Measurements from ENCODE around the gene SREBF2. TPM values are rescaled to one million over a fixed set of nuclear protein-coding genes. Genes with fewer than 3 reads are reported as not detected.

The SREBF2 gene
- total and polyA plus RNA-seq, 2 experiments from 2014 or later: 23.6 to 26.5 TPM

DNA sequence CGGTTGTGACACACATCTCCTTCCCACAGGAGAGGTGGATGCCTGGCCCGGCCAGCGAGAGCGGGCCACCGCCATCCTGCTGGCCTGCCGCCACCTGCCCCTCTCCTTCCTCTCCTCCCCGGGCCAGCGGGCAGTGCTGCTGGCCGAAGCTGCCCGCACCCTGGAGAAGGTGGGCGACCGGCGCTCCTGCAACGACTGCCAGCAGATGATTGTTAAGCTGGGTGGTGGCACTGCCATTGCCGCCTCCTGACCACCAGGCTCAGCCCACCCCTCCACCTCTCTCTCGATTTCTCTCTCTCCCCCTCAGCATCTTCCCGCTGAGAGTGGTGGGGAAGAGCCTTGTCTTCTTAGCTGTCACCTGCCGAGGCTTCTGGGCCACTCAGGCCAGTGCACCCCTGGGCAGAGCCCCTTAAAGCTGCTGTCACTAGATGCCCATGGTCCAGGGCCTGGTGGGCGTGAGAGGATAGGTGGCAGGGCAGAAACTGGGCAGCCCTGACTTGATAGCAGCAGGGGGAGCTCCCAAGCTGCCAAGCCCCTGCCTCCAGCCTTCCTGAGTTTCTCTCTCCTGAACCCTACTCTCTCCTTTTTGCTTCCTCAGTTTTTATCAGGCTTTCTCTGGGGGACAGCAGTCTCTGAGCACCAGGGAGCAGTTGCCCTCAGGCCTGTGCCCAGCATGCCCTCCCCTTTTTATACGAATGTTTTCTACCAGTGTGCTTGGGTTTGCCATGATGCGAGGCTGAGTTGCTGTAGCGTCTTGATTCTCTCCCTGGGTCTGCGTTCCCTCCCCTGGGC lies 72.7 kb downstream of the SREBF2 start:
- WGBS, 2 experiments (ENCODE audit: low coverage in 1 of 2, low lambda C conversion rate in 2 of 2, missing lambda C conversion rate in 2 of 2): 94 to 96% methylated on average over 23 of the region's 23 CpGs
- Histone ChIP-seq H3K79me2 (ENCODE audit: insufficient read depth) (no peaks in the 10 kb centered on the region), H4K20me1 (ENCODE audit: insufficient read depth) (no peaks in the 10 kb centered on the region)

DNA sequence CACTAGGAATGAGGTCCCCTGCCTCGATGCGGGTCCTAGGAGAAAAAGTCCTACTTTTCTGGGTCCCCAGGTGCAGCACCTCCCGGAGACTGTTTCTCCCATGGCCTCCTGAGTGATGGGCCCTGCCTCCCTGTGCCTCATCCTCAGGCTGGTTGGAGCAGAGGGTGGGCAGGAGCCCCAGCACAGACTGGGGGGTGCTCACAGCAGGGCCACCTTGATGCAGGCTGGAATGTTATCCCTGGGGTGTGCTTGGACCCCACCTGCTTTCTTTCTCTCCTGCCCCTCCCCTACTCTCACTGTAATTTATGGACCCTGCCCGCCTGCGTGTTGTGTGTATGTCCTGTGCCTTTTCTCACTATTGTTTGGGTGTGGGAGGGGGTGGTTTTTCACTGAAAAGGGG lies 73.9 kb downstream of the SREBF2 start:
- Histone ChIP-seq H3F3A (ENCODE audit: insufficient read depth) (no peaks in the 10 kb centered on the region), H3K4me1 (ENCODE audit: insufficient read depth) (peaks cover 5% of the 10 kb centered on the region), H3K27me3 (replicated peaks; ENCODE audit: insufficient read depth) (peaks cover 16% of the 10 kb centered on the region), H3K79me2 (ENCODE audit: insufficient read depth) (no peaks in the 10 kb centered on the region), H3K9me3 (ENCODE audit: low read depth) (no peaks in the 10 kb centered on the region), H3K9me2 (ENCODE audit: insufficient read depth) (no peaks in the 10 kb centered on the region), H3K36me3 (ENCODE audit: low read depth) (no peaks in the 10 kb centered on the region), H3K4me2 (ENCODE audit: unreplicated experiment) (no peak overlapping the region), H3K27ac (no peak overlapping the region), H4K20me1 (ENCODE audit: insufficient read depth) (no peaks in the 10 kb centered on the region), H2AFZ (no peak overlapping the region), H3K9ac (no peak overlapping the region), H3K4me3 (no peak overlapping the region)
- in situ Hi-C loops (cut with MboI): no loop called here
- 98 to 99% methylated on average over 5 of the region's 5 CpGs for WGBS, 2 experiments (ENCODE audit: low coverage in 1 of 2, low lambda C conversion rate in 2 of 2, missing lambda C conversion rate in 2 of 2)
- TF ChIP-seq EZH2 (IDR thresholded peaks at IDR 0.05; ENCODE audit: insufficient read depth, poor library complexity, severe bottlenecking) (no peak), EZH2phosphoT487 (IDR thresholded peaks at IDR 0.05; ENCODE audit: insufficient read depth, low read depth) (no peak)
- DNase-seq: no peak

More for the DNA sequence above, 72.7 kb downstream of the SREBF2 start:
- H3K4me3 ChIP-seq: no peak overlapping the region
- no peak for TF ChIP-seq EZH2 (IDR thresholded peaks at IDR 0.05; ENCODE audit: insufficient read depth, poor library complexity, severe bottlenecking)
- TF ChIP-seq EZH2phosphoT487 (IDR thresholded peaks at IDR 0.05; ENCODE audit: insufficient read depth, low read depth): no peak
- no peak for DNase-seq
- no peaks in the 10 kb centered on the region for H3K4me1 ChIP-seq (ENCODE audit: insufficient read depth)
- no peaks in the 10 kb centered on the region for H3K9me3 ChIP-seq (ENCODE audit: low read depth)
- in situ Hi-C loops (cut with MboI): no loop called here
- H3F3A ChIP-seq (ENCODE audit: insufficient read depth): no peaks in the 10 kb centered on the region
- H2AFZ ChIP-seq: no peak overlapping the region
- H3K4me2 ChIP-seq (ENCODE audit: unreplicated experiment): no peak overlapping the region
- H3K9ac ChIP-seq: no peak overlapping the region
- H3K9me2 ChIP-seq (ENCODE audit: insufficient read depth): no peaks in the 10 kb centered on the region
- no peaks in the 10 kb centered on the region for H3K36me3 ChIP-seq (ENCODE audit: low read depth)
- no peak overlapping the region for H3K27ac ChIP-seq
- peaks cover 4% of the 10 kb centered on the region for H3K27me3 ChIP-seq (replicated peaks; ENCODE audit: insufficient read depth)

DNA sequence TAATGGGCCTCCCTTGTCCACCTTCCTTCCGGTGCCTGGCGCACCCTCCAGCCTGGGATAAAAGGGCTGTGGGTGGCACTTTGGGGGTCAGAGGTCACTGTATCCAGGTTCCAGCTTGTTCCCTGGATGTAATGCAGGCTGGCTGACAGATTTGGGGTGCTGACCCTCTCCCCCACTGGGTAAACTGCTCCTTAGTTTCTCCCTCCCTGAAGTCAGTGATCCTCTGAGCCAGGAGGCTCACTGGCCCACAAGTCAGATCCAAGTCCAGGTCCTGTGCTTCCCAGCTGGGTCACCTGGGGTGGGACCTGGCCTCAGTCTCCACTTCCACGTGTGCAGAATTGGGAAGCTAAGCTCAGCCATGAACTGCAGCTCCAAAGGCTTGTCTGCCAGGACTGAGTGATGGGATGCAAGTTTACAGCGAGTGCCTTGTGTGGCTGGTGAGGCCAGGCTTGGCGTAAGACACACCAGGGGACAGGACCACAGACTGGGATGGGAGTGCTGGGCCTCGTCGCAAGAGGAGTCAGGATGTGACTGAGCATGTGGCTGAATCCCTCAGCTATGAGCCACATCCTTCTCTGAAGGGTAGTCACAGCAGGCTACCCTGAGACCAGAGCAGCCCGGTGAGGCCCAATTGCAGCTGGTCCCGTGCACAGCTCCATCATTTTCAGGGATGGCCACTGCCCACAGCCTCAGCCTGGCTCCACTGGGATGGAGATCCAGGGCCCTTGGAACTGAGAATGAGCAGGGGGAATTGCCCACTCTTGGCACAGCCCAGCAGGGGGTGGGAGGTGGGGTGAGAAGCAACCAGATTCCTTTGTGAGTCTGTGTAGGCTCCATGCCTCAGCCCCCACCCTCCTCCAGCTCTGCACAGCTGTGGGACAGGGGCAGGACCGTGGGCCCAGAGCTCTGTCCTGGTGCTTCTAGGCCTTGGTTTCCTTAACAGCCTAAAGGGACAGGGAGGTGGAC lies 74.8 kb downstream of the SREBF2 start:
- TF ChIP-seq EZH2 (IDR thresholded peaks at IDR 0.05; ENCODE audit: insufficient read depth, poor library complexity, severe bottlenecking) (no peak), EZH2phosphoT487 (IDR thresholded peaks at IDR 0.05; ENCODE audit: insufficient read depth, low read depth) (no peak)
- Histone ChIP-seq H3K9me2 (ENCODE audit: insufficient read depth) (no peaks in the 10 kb centered on the region), H3K4me1 (ENCODE audit: insufficient read depth) (peaks cover 5% of the 10 kb centered on the region), H2AFZ (no peak overlapping the region), H3K9ac (no peak overlapping the region), H3K79me2 (ENCODE audit: insufficient read depth) (no peaks in the 10 kb centered on the region), H3F3A (ENCODE audit: insufficient read depth) (no peaks in the 10 kb centered on the region), H3K9me3 (ENCODE audit: low read depth) (no peaks in the 10 kb centered on the region), H3K4me2 (ENCODE audit: unreplicated experiment) (no peak overlapping the region), H3K36me3 (ENCODE audit: low read depth) (no peaks in the 10 kb centered on the region), H3K27ac (no peak overlapping the region), H4K20me1 (ENCODE audit: insufficient read depth) (no peaks in the 10 kb centered on the region), H3K4me3 (no peak overlapping the region), H3K27me3 (replicated peaks; ENCODE audit: insufficient read depth) (peaks cover 25% of the 10 kb centered on the region)
- DNase-seq: peak; percentile 33
- in situ Hi-C loops (cut with MboI): no loop called here
- WGBS, 2 experiments (ENCODE audit: low coverage in 1 of 2, low lambda C conversion rate in 2 of 2, missing lambda C conversion rate in 2 of 2): 64 to 70% methylated on average over 10 of the region's 10 CpGs

DNA sequence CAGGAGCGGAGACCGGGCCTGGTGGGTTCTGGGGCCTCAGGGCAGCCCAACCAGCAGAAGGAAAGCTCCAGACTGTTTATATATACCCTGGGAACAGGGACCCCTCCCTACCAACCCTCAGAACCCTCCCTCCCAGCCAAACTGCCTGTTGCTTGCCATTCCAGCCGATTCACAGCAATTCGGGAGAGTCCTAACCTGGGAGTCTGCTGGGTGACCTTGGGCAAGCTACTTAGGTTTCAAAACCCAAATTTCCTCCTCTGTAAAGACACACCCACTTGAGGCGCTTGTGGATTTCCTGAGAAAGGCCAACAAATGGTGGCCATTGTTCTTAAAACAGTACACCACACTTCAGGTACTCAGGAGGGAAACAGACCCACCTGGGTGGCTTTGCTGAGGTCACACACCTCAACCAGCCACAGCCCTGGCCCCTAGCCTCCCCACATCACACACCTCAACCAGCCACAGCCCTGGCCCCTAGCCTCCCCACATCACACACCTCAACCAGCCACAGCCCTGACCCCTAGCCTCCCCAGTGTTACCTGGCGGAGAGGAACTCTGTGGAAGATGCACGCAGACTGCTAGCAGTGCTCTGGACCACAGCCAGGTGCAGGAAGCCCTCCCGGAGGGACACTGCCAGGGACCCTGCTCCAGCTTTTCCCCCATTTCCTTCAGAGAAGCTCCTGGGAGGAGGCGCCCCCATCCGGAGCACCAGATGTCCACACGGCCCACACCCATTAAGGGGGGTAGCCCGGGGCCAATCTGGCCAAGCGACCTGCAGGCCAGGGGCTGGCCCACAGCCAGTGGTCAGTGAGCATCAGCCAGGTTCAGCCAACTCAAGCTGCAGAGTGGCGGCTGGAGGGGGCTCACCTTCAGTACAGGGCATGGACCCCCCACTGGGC lies 75.8 kb downstream of the SREBF2 start:
- no peak for TF ChIP-seq EZH2 (IDR thresholded peaks at IDR 0.05; ENCODE audit: insufficient read depth, poor library complexity, severe bottlenecking)
- TF ChIP-seq EZH2phosphoT487 (IDR thresholded peaks at IDR 0.05; ENCODE audit: insufficient read depth, low read depth): no peak
- H3K9me3 ChIP-seq (ENCODE audit: low read depth): no peaks in the 10 kb centered on the region
- DNase-seq: no peak
- no peak overlapping the region for H3K4me3 ChIP-seq
- no peak overlapping the region for H3K4me2 ChIP-seq (ENCODE audit: unreplicated experiment)
- H3K79me2 ChIP-seq (ENCODE audit: insufficient read depth): no peaks in the 10 kb centered on the region
- H3K36me3 ChIP-seq (ENCODE audit: low read depth): no peaks in the 10 kb centered on the region
- no peak overlapping the region for H3K9ac ChIP-seq
- no peak overlapping the region for H3K27ac ChIP-seq
- peaks cover 5% of the 10 kb centered on the region for H3K4me1 ChIP-seq (ENCODE audit: insufficient read depth)
- peaks cover 33% of the 10 kb centered on the region for H3K27me3 ChIP-seq (replicated peaks; ENCODE audit: insufficient read depth)
- no peaks in the 10 kb centered on the region for H3F3A ChIP-seq (ENCODE audit: insufficient read depth)
- in situ Hi-C loops (cut with MboI): no loop called here
- H2AFZ ChIP-seq: no peak overlapping the region
- H3K9me2 ChIP-seq (ENCODE audit: insufficient read depth): no peaks in the 10 kb centered on the region
- WGBS, 2 experiments (ENCODE audit: low coverage in 1 of 2, low lambda C conversion rate in 2 of 2, missing lambda C conversion rate in 2 of 2): 85 to 86% methylated on average over 14 of the region's 14 CpGs
- H4K20me1 ChIP-seq (ENCODE audit: insufficient read depth): no peaks in the 10 kb centered on the region

All from GM23248 (cell line).